Suprapubic skin (tissue), 4 donors: ENCODE measurements around the gene CSKMT. TPM values are rescaled to one million over a fixed set of nuclear protein-coding genes. Genes with fewer than 3 reads are reported as not detected.
"Not testable (repeated sequence)": the region's sequence is repeated elsewhere in the genome, so short reads cannot be mapped to it uniquely, and the experiment has no call there.

ENCODE experiments used
- DNase-seq, 2 donors: peaks; one replicate each; pipeline ENCODE4 v3.0.0-alpha.2; 2019; ENCODE audit warnings: low spot score in 2 of 2
- H3K27ac ChIP-seq: fragments of 200-600 bp; sonication (generic); one replicate; pipeline ENCODE4 v1.5.1; 2019
- H3K27me3 ChIP-seq: fragments of 200-600 bp; sonication (generic); one replicate; pipeline ENCODE4 v1.5.1; 2019
- H3K36me3 ChIP-seq: fragments of 200-600 bp; sonication (generic); one replicate; pipeline ENCODE4 v1.5.1; 2019
- H3K4me1 ChIP-seq: fragments of 200-600 bp; sonication (generic); one replicate; pipeline ENCODE4 v1.5.1; 2019
- H3K4me3 ChIP-seq: fragments of 200-600 bp; sonication (generic); one replicate; pipeline ENCODE4 v1.5.1; 2019; ENCODE audit warnings: mild to moderate bottlenecking
- H3K9me3 ChIP-seq: fragments of 200-600 bp; sonication (generic); one replicate; pipeline ENCODE4 v1.5.1; 2019
- CTCF ChIP-seq, 2 donors: fragments of 200-600 bp in 1 of 2; fragments of 450-650 bp in 1 of 2; sonication (generic) in 1 of 2; IDR thresholded peaks; one replicate each; pipeline ENCODE4 v1.5.1; 2016 to 2019; ENCODE audit warnings: antibody characterized with exemption in 2 of 2, mild to moderate bottlenecking in 1 of 2, moderate library complexity in 1 of 2
- EP300 ChIP-seq: sonication (generic); formaldehyde crosslinking; IDR thresholded peaks from one replicate; pipeline ENCODE4 v1.6.1; 2017; ENCODE audit warnings: antibody characterized with exemption
- POLR2A ChIP-seq, 2 donors: fragments of 450-650 bp; IDR thresholded peaks; one replicate each; pipeline ENCODE4 v1.6.1; 2017; ENCODE audit warnings: antibody characterized with exemption in 2 of 2, mild to moderate bottlenecking in 2 of 2, moderate library complexity in 2 of 2
- POLR2AphosphoS5 ChIP-seq, 3 donors: sonication (generic); formaldehyde crosslinking; IDR thresholded peaks; one replicate each; pipeline ENCODE4 v1.6.1; 2017; ENCODE audit warnings: antibody characterized with exemption in 3 of 3
- WGBS: methylation state at CpG from one replicate; pipeline ENCODE4 v1.1.5; 2018; 5-methylcytosine and 5-hydroxymethylcytosine counted together
- total RNA-seq, 4 donors: library from RNA; depleted of rRNA; stranded (reverse); fragments of >200 nt; gene quantifications; one replicate each; pipeline ENCODE4 v1.1.0, GENCODE V29; 2016

The CSKMT gene
- total RNA-seq, 4 donors from 2014 or later = 2.8 to 6.0 (median 4.2) TPM

GRCh38 chr11:62682518-62682917, 17.4 kb downstream of the CSKMT start:
- Histone ChIP-seq H3K36me3 (peaks cover 3% of the 10 kb centered on the region), H3K27me3 (peaks cover under 1% of the 10 kb centered on the region), H3K4me1 (peaks cover 32% of the 10 kb centered on the region), H3K4me3 (no peak overlapping the region), H3K27ac (no peak overlapping the region), H3K9me3 (no peaks in the 10 kb centered on the region)
- TF ChIP-seq EP300 (no peak), POLR2AphosphoS5 (IDR thresholded peaks at IDR 0.05) (no peak), POLR2A (IDR thresholded peaks at IDR 0.05) (no peak), CTCF (IDR thresholded peaks at IDR 0.05) (no peak)
- 80% methylated on average over 7 of the region's 7 CpGs for WGBS
- no peak for DNase-seq

- H3K9me3 ChIP-seq = no peaks in the 10 kb centered on the region
- H3K4me1 ChIP-seq = peaks cover 26% of the 10 kb centered on the region
- H3K27me3 ChIP-seq = peaks cover 3% of the 10 kb centered on the region
- TF ChIP-seq EP300 (no peak), POLR2A (IDR thresholded peaks at IDR 0.05) (no peak), POLR2AphosphoS5 (IDR thresholded peaks at IDR 0.05) (no peak), CTCF (IDR thresholded peaks at IDR 0.05) (no peak)
- peak overlapping the region; percentile 35 for H3K4me3 ChIP-seq
- peaks cover 14% of the 10 kb centered on the region for H3K36me3 ChIP-seq
- peak in 1 of 2 donors; percentile 73 for DNase-seq
- WGBS = 65% methylated on average over 11 of the region's 74 CpGs
- H3K27ac ChIP-seq = peak overlapping the region; percentile 57
Measured at GRCh38 chr11:62687508-62688396, 22.6 kb downstream of the CSKMT start.

- H3K27ac ChIP-seq = peak overlapping the region; percentile 57
- peaks cover 26% of the 10 kb centered on the region for H3K4me1 ChIP-seq
- 32% methylated on average over 1 of the region's 1 CpG for WGBS
Measured at GRCh38 chr11:62688491-62688890, 23.4 kb downstream of the CSKMT start.

GRCh38 chr11:62689421-62690183, 24.5 kb downstream of the CSKMT start, which contains the start of gene LRRN4CL:
Gene LRRN4CL, minus strand, starts transcription at chr11:62689530. Its CDS starts 1,022 bp downstream, at chr11:62688508.
- Histone ChIP-seq H3K27ac (peak within 1 kb of the TSS; percentile 67), H3K27me3 (peaks cover 3% of the 10 kb centered on the region), H3K36me3 (peaks cover 21% of the 10 kb centered on the region), H3K9me3 (no peaks in the 10 kb centered on the region), H3K4me3 (peak within 1 kb of the TSS; percentile 35), H3K4me1 (peaks cover 28% of the 10 kb centered on the region)
- peak; percentile 94 to 95 for DNase-seq
- WGBS = 31% methylated on average over 11 of the region's 11 CpGs
- peak in 1 of 2 donors; percentile 50 for TF ChIP-seq POLR2A (IDR thresholded peaks at IDR 0.05)
- TF ChIP-seq EP300 = no peak
- TF ChIP-seq CTCF (IDR thresholded peaks at IDR 0.05) = no peak
- TF ChIP-seq POLR2AphosphoS5 (IDR thresholded peaks at IDR 0.05) = peak in 2 of 3 donors; percentile 56 to 69

More at GRCh38 chr11:62688491-62688890, 23.4 kb downstream of the CSKMT start:
- Histone ChIP-seq H3K9me3 (no peaks in the 10 kb centered on the region), H3K27me3 (peaks cover 3% of the 10 kb centered on the region), H3K4me3 (peak overlapping the region; percentile 35), H3K36me3 (peaks cover 19% of the 10 kb centered on the region)
- TF ChIP-seq POLR2AphosphoS5 (IDR thresholded peaks at IDR 0.05) = no peak
- TF ChIP-seq POLR2A (IDR thresholded peaks at IDR 0.05) = no peak
- TF ChIP-seq CTCF (IDR thresholded peaks at IDR 0.05) = no peak
- no peak for TF ChIP-seq EP300
- DNase-seq = no peak

GRCh38 chr11:62693624-62694023, 28.5 kb downstream of the CSKMT start:
- not testable (repeated sequence) for H3K27ac ChIP-seq, H3K27me3 ChIP-seq, DNase-seq, H3K9me3 ChIP-seq, H3K4me3 ChIP-seq
- peaks cover 21% of the 10 kb centered on the region for H3K36me3 ChIP-seq
- 55% methylated on average over 4 of the region's 4 CpGs for WGBS
- H3K4me1 ChIP-seq = peaks cover 22% of the 10 kb centered on the region
